ENCODE data around the gene SSTR5. TPM values are rescaled to one million over a fixed set of nuclear protein-coding genes. Genes with fewer than 3 reads are reported as not detected.
A peak's percentile ranks its signal among the peaks of the same experiment; 100 is the strongest.

Gene SSTR5
- total RNA-seq, 1 experiment from 2014 or later = not detected

- intact Hi-C loops (cut with micrococcal nuclease; ENCODE audit: unreplicated experiment) = no loop called here
- ChIA-PET POLR2A (ENCODE audit: unreplicated experiment) (no interaction called here), CTCF (no interaction called here)
- Histone ChIP-seq H3K27me3 (ENCODE audit: insufficient read depth, low read depth) (peaks cover 62% of the 10 kb centered on the region), H3K4me3 (no peak overlapping the region), H3K36me3 (ENCODE audit: low read depth) (no peaks in the 10 kb centered on the region), H2AFZ (no peak overlapping the region), H3K4me1 (replicated peaks; ENCODE audit: insufficient read depth) (no peaks in the 10 kb centered on the region), H3F3A (ENCODE audit: insufficient read depth, low read depth) (no peaks in the 10 kb centered on the region), H3K4me2 (no peak overlapping the region), H3K9me3 (ENCODE audit: insufficient read depth, low read depth) (no peaks in the 10 kb centered on the region), H3K9me2 (ENCODE audit: insufficient read depth) (no peaks in the 10 kb centered on the region), H4K20me1 (ENCODE audit: insufficient read depth) (no peaks in the 10 kb centered on the region), H3K79me2 (ENCODE audit: low read depth) (no peaks in the 10 kb centered on the region), H3K27ac (no peak overlapping the region)
- BruUV-seq (replicated peaks) = no TSS peak
- peak in 1 of 2 experiments; percentile 84 for DNase-seq
- TF ChIP-seq EZH2 (IDR thresholded peaks at IDR 0.05; ENCODE audit: low read depth) = no peak
- TF ChIP-seq CTCF (conservative IDR thresholded peaks at IDR 0.05) = peak; percentile 80
These were observed 33.5 kb downstream of the SSTR5 start for GRCh38 chr16:1105888-1106620.

GRCh38 chr16:1106659-1107058, 34.1 kb downstream of the SSTR5 start:
- no TSS peak for BruUV-seq (replicated peaks)
- DNase-seq = no peak

GRCh38 chr16:1107141-1107540, 34.6 kb downstream of the SSTR5 start:
- DNase-seq = no peak
- TF ChIP-seq EZH2 (IDR thresholded peaks at IDR 0.05; ENCODE audit: low read depth) = no peak
- no peak for TF ChIP-seq CTCF (conservative IDR thresholded peaks at IDR 0.05)
- Histone ChIP-seq H4K20me1 (ENCODE audit: insufficient read depth) (no peaks in the 10 kb centered on the region), H3K4me3 (no peak overlapping the region), H3K4me1 (replicated peaks; ENCODE audit: insufficient read depth) (no peaks in the 10 kb centered on the region), H3F3A (ENCODE audit: insufficient read depth, low read depth) (no peaks in the 10 kb centered on the region), H2AFZ (no peak overlapping the region), H3K36me3 (ENCODE audit: low read depth) (no peaks in the 10 kb centered on the region), H3K9me2 (ENCODE audit: insufficient read depth) (no peaks in the 10 kb centered on the region), H3K79me2 (ENCODE audit: low read depth) (no peaks in the 10 kb centered on the region), H3K9me3 (ENCODE audit: insufficient read depth, low read depth) (no peaks in the 10 kb centered on the region), H3K4me2 (no peak overlapping the region), H3K27ac (no peak overlapping the region), H3K27me3 (ENCODE audit: insufficient read depth, low read depth) (peaks cover 73% of the 10 kb centered on the region)
- CTCF ChIA-PET = interaction anchor here (0.7 kb wide), 1 partner anchor 67 kb away, joined by 3 read pairs; no protein-coding TSS in a partner anchor
- POLR2A ChIA-PET (ENCODE audit: unreplicated experiment) = no interaction called here
- no TSS peak for BruUV-seq (replicated peaks)
- intact Hi-C loops (cut with micrococcal nuclease; ENCODE audit: unreplicated experiment) = no loop called here

More at GRCh38 chr16:1106659-1107058, 34.1 kb downstream of the SSTR5 start:
- no peak for TF ChIP-seq CTCF (conservative IDR thresholded peaks at IDR 0.05)
- TF ChIP-seq EZH2 (IDR thresholded peaks at IDR 0.05; ENCODE audit: low read depth) = no peak
- Histone ChIP-seq H4K20me1 (ENCODE audit: insufficient read depth) (no peaks in the 10 kb centered on the region), H3K4me1 (replicated peaks; ENCODE audit: insufficient read depth) (no peaks in the 10 kb centered on the region), H3K36me3 (ENCODE audit: low read depth) (no peaks in the 10 kb centered on the region), H2AFZ (no peak overlapping the region), H3K27ac (no peak overlapping the region), H3K27me3 (ENCODE audit: insufficient read depth, low read depth) (peaks cover 68% of the 10 kb centered on the region), H3K4me3 (no peak overlapping the region), H3K9me3 (ENCODE audit: insufficient read depth, low read depth) (no peaks in the 10 kb centered on the region), H3K4me2 (no peak overlapping the region), H3K79me2 (ENCODE audit: low read depth) (no peaks in the 10 kb centered on the region), H3K9me2 (ENCODE audit: insufficient read depth) (no peaks in the 10 kb centered on the region), H3F3A (ENCODE audit: insufficient read depth, low read depth) (no peaks in the 10 kb centered on the region)
- intact Hi-C loops (cut with micrococcal nuclease; ENCODE audit: unreplicated experiment) = no loop called here
- ChIA-PET CTCF (interaction anchor here (0.7 kb wide), 1 partner anchor 68 kb away, joined by 3 read pairs; no protein-coding TSS in a partner anchor), POLR2A (ENCODE audit: unreplicated experiment) (no interaction called here)
